Stimulated activated naive CD4-positive, alpha-beta T cell (primary cell): Measurements from ENCODE around the gene TAS1R1.
A peak's percentile ranks its signal among the peaks of the same experiment; 100 is the strongest.

ENCODE experiments used
- DNase-seq, 6 experiments: peaks; one replicate each; lab custom pipeline; 2025; lab: John Stamatoyannopoulos, UW

Gene TAS1R1

GRCh38 chr1:6612641-6613360, 57.7 kb downstream of the TAS1R1 start:
- peak in 3 of 6 experiments; percentile 33 to 53 (median 50) for DNase-seq

GRCh38 chr1:6613361-6614018, 58.4 kb downstream of the TAS1R1 start, which contains the start of gene PHF13:
Gene PHF13 (plus strand): TSS chr1:6613731. CDS start chr1:6614067, 336 bp downstream.
- DNase-seq, result peak; percentile 96 to 99 (median 98)

- peak in 5 of 6 experiments; percentile 18 to 66 (median 19) for DNase-seq
Measured at GRCh38 chr1:6614019-6614928, 59.2 kb downstream of the TAS1R1 start.

GRCh38 chr1:6614929-6615785, 60.0 kb downstream of the TAS1R1 start:
- peak in 3 of 6 experiments; percentile 17 to 40 (median 34) for DNase-seq

- no peak for DNase-seq
Measured at GRCh38 chr1:6619045-6619444, 63.9 kb downstream of the TAS1R1 start.

- DNase-seq, result no peak
Measured at GRCh38 chr1:6621429-6622391, 66.6 kb downstream of the TAS1R1 start.

- no peak for DNase-seq
Measured at GRCh38 chr1:6622396-6623152, 67.5 kb downstream of the TAS1R1 start.

- DNase-seq, result no peak
Measured at GRCh38 chr1:6623269-6623965, 68.3 kb downstream of the TAS1R1 start.

GRCh38 chr1:6624710-6625583, 69.8 kb downstream of the TAS1R1 start, which contains the start of gene THAP3:
Gene THAP3 (plus strand): TSS chr1:6624868. CDS start chr1:6625219, 351 bp downstream.
- DNase-seq, result peak; percentile 79 to 90 (median 88)

GRCh38 chr1:6625584-6626149, 70.6 kb downstream of the TAS1R1 start:
- no peak for DNase-seq

GRCh38 chr1:6627031-6627430, 71.9 kb downstream of the TAS1R1 start:
- DNase-seq, result no peak

GRCh38 chr1:6627841-6628545, 72.9 kb downstream of the TAS1R1 start:
- no peak for DNase-seq

GRCh38 chr1:6628971-6629479, 73.9 kb downstream of the TAS1R1 start:
- DNase-seq, result no peak
